ENCODE data around the gene SLC7A6. TPM values are rescaled to one million over a fixed set of nuclear protein-coding genes. Genes with fewer than 3 reads are reported as not detected.
A peak's percentile ranks its signal among the peaks of the same experiment; 100 is the strongest.

Gene SLC7A6
- polyA plus RNA-seq, 3 donors: 4.3 to 47.7 (median 5.5) TPM

DNA sequence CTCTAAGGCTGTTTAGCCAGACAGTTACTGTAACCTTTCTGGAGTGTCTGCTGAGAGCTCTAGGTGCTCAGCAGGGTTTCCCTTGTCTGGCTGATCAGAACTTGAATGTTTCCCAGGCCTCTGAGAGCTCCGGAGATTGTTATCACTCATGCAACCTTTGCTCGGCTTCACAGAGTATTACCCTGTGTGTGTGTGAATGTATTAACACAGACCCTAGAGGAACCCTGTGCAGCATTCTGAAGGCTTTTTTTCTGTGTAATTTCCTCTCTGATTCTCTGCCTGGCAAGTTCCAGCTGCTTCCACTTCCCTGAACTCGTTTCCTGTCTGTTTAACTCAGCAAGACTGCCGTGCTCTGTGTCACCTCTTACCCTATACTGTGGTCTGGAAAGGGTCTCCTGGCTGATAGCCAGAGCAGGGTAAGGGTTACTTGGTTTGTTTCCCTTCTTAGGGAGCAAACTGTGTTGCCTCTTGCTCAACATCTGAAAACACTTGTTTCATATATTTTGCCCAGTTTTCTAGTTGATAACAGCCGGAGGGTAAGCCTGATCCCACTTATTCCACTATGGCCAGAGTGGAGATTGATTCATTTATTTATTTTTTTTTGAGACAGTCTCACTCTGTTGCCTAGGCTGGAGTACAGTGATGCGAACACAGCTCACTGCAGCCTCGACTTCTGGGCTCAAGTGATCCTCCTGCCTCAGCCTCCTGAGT lies 68.2 kb downstream of the SLC7A6 start:
- H4K20me1 ChIP-seq (ENCODE audit: insufficient read depth, low read length): no peaks in the 10 kb centered on the region
- H3K4me1 ChIP-seq (ENCODE audit: control insufficient read depth in 1 of 2, insufficient read depth in 2 of 2, low read length in 2 of 2): peaks cover 29 to 31% of the 10 kb centered on the region in 2 donors
- DNase-seq: peak; percentile 49 to 56 (median 56)
- peak overlapping the region in 1 of 3 experiments; percentile 5 for H3K4me3 ChIP-seq (replicated peaks in 1 of 3; ENCODE audit: low read depth in 2 of 3, low read length in 3 of 3)
- TF ChIP-seq, protein P1, sequence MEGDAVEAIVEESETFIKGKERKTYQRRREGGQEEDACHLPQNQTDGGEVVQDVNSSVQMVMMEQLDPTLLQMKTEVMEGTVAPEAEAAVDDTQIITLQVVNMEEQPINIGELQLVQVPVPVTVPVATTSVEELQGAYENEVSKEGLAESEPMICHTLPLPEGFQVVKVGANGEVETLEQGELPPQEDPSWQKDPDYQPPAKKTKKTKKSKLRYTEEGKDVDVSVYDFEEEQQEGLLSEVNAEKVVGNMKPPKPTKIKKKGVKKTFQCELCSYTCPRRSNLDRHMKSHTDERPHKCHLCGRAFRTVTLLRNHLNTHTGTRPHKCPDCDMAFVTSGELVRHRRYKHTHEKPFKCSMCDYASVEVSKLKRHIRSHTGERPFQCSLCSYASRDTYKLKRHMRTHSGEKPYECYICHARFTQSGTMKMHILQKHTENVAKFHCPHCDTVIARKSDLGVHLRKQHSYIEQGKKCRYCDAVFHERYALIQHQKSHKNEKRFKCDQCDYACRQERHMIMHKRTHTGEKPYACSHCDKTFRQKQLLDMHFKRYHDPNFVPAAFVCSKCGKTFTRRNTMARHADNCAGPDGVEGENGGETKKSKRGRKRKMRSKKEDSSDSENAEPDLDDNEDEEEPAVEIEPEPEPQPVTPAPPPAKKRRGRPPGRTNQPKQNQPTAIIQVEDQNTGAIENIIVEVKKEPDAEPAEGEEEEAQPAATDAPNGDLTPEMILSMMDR (IDR thresholded peaks at IDR 0.05): no peak
- Mint-ChIP-seq H3K27ac (peak overlapping the region; percentile 3 to 86 (median 79)), H3K36me3 (peaks cover 19 to 26% of the 10 kb centered on the region in 2 donors), H3K27me3 (ENCODE audit: low read depth in 3 of 3) (peaks cover 0 to 3% (median 0%) of the 10 kb centered on the region in 3 donors), H3K4me3 (peak overlapping the region in 1 of 2 donors; percentile 50), H3K9me3 (no peaks in the 10 kb centered on the region), H3K4me1 (peaks cover 29% of the 10 kb centered on the region)
- no peaks in the 10 kb centered on the region for H3K27me3 ChIP-seq (ENCODE audit: control insufficient read depth in 2 of 2, insufficient read depth in 2 of 2, low read length in 2 of 2)
- H3K4me2 ChIP-seq (replicated peaks; ENCODE audit: extremely low read depth, low read length, poor library complexity, severe bottlenecking): peak overlapping the region; percentile 44
- H3K9ac ChIP-seq (ENCODE audit: insufficient read depth, low read length, poor library complexity, severe bottlenecking): peak overlapping the region; percentile 5
- peak overlapping the region; percentile 12 to 48 for H3K27ac ChIP-seq (ENCODE audit: low read depth in 1 of 2, low read length in 2 of 2)
- H3K9me3 ChIP-seq (replicated peaks in 1 of 2; ENCODE audit: control insufficient read depth in 1 of 2, insufficient read depth in 1 of 2, low read length in 2 of 2): no peaks in the 10 kb centered on the region
- intact Hi-C loops (cut with micrococcal nuclease): no loop called here
- WGBS (ENCODE audit: insufficient coverage): 10% methylated on average over 2 of the region's 7 CpGs
- peaks cover 5 to 36% of the 10 kb centered on the region in 2 donors for H3K36me3 ChIP-seq (replicated peaks in 1 of 2; ENCODE audit: control insufficient read depth in 1 of 2, insufficient read depth in 2 of 2, low read length in 2 of 2)
- no peaks in the 10 kb centered on the region for H3K79me2 ChIP-seq (ENCODE audit: insufficient read depth, low read length)
- H2AFZ ChIP-seq (ENCODE audit: insufficient read depth, low read depth, low read length, poor library complexity, severe bottlenecking): peak overlapping the region; percentile 15

DNA sequence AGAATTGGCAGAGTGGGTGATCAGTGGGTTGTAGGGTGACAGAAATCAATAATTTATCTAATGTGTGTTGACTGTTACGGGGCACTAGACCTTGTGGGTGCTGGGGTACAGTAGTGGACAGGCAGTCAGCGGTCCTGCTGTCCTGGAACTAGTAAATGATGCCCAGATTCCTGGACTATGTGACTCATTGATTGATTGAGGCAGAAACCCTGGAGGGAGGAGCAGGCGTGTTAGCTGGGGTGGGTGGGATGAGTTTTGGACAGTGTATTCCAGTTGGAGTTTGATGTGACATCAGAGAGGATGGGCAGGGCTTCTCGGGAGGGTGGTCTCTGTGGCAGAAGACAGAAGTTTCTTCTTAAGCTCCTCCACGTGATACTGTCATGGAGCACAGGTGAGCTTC lies 70.8 kb downstream of the SLC7A6 start:
- H3K36me3 ChIP-seq (replicated peaks in 1 of 2; ENCODE audit: control insufficient read depth in 1 of 2, insufficient read depth in 2 of 2, low read length in 2 of 2): peaks cover 30 to 53% of the 10 kb centered on the region in 2 donors
- no peaks in the 10 kb centered on the region for H4K20me1 ChIP-seq (ENCODE audit: insufficient read depth, low read length)
- H3K27me3 ChIP-seq (ENCODE audit: control insufficient read depth in 2 of 2, insufficient read depth in 2 of 2, low read length in 2 of 2): no peaks in the 10 kb centered on the region
- H3K27ac ChIP-seq (ENCODE audit: low read depth in 1 of 2, low read length in 2 of 2): no peak overlapping the region
- no peaks in the 10 kb centered on the region for H3K79me2 ChIP-seq (ENCODE audit: insufficient read depth, low read length)
- H3K9me3 ChIP-seq (replicated peaks in 1 of 2; ENCODE audit: control insufficient read depth in 1 of 2, insufficient read depth in 1 of 2, low read length in 2 of 2): no peaks in the 10 kb centered on the region
- peaks cover 0 to 2% (median 0%) of the 10 kb centered on the region in 3 donors for H3K27me3 Mint-ChIP-seq (ENCODE audit: low read depth in 3 of 3)
- 95% methylated on average over 4 of the region's 5 CpGs for WGBS (ENCODE audit: insufficient coverage)
- peaks cover 27% of the 10 kb centered on the region for H3K4me1 Mint-ChIP-seq
- H3K27ac Mint-ChIP-seq: peak overlapping the region in 1 of 7 donors; percentile 51
- H3K4me1 ChIP-seq (ENCODE audit: control insufficient read depth in 1 of 2, insufficient read depth in 2 of 2, low read length in 2 of 2): peaks cover 29 to 31% of the 10 kb centered on the region in 2 donors
- H3K9ac ChIP-seq (ENCODE audit: insufficient read depth, low read length, poor library complexity, severe bottlenecking): no peak overlapping the region
- peaks cover 39 to 46% of the 10 kb centered on the region in 2 donors for H3K36me3 Mint-ChIP-seq
- no peak for DNase-seq
- H3K9me3 Mint-ChIP-seq: no peaks in the 10 kb centered on the region
- H3K4me3 ChIP-seq (replicated peaks in 1 of 3; ENCODE audit: low read depth in 2 of 3, low read length in 3 of 3): no peak overlapping the region
- no peak overlapping the region for H3K4me2 ChIP-seq (replicated peaks; ENCODE audit: extremely low read depth, low read length, poor library complexity, severe bottlenecking)
- no peak overlapping the region for H2AFZ ChIP-seq (ENCODE audit: insufficient read depth, low read depth, low read length, poor library complexity, severe bottlenecking)
- intact Hi-C loops (cut with micrococcal nuclease): no loop called here
- TF ChIP-seq, protein P1 (IDR thresholded peaks at IDR 0.05): no peak
- H3K4me3 Mint-ChIP-seq: no peak overlapping the region
